ENCODE data around the gene KCNT1. TPM values are rescaled to one million over a fixed set of nuclear protein-coding genes. Genes with fewer than 3 reads are reported as not detected.

Gene KCNT1
- total RNA-seq, 2 experiments from 2014 or later = 0.11 to 0.22 TPM

GRCh38 chr9:135817951-135818717 lies 116.1 kb downstream of the KCNT1 start:
- no peak for TF ChIP-seq CTCF (IDR thresholded peaks at IDR 0.05)
- H3K4me1 ChIP-seq (ENCODE audit: insufficient read depth, low read length) = no peaks in the 10 kb centered on the region
- Mint-ChIP-seq H3K9me3 (no peaks in the 10 kb centered on the region), H3K4me3 (no peak overlapping the region), H3K36me3 (ENCODE audit: low read depth) (peaks cover 82% of the 10 kb centered on the region), H3K27ac (no peak overlapping the region), H3K27me3 (no peaks in the 10 kb centered on the region), H3K4me1 (ENCODE audit: low read depth) (no peaks in the 10 kb centered on the region)
- H3K9me3 ChIP-seq (ENCODE audit: control insufficient read depth in 1 of 2, insufficient read depth in 1 of 2, low read length in 2 of 2) = no peaks in the 10 kb centered on the region
- H3K4me3 ChIP-seq (ENCODE audit: low read length) = no peak overlapping the region
- POLR2A ChIA-PET = no interaction called here
- H3K27ac ChIP-seq (ENCODE audit: low read depth in 1 of 2, low read length in 2 of 2) = no peak overlapping the region
- DNase-seq (no peak), ATAC-seq (ENCODE audit: poor library complexity) (no peak)
- CTCF ChIA-PET = no interaction called here
- H3K27me3 ChIP-seq (ENCODE audit: control insufficient read depth in 1 of 2, insufficient read depth in 2 of 2, low read length in 2 of 2) = no peaks in the 10 kb centered on the region
- H3K36me3 ChIP-seq (ENCODE audit: insufficient read depth, low read length) = peaks cover 96% of the 10 kb centered on the region
- intact Hi-C loops (cut with DNase I, micrococcal nuclease) = no loop called here

GRCh38 chr9:135818718-135819475 lies 116.9 kb downstream of the KCNT1 start:
- Histone ChIP-seq H3K9me3 (ENCODE audit: control insufficient read depth in 1 of 2, insufficient read depth in 1 of 2, low read length in 2 of 2) (no peaks in the 10 kb centered on the region), H3K27ac (ENCODE audit: low read depth in 1 of 2, low read length in 2 of 2) (no peak overlapping the region), H3K4me3 (ENCODE audit: low read length) (no peak overlapping the region), H3K4me1 (ENCODE audit: insufficient read depth, low read length) (no peaks in the 10 kb centered on the region), H3K27me3 (ENCODE audit: control insufficient read depth in 1 of 2, insufficient read depth in 2 of 2, low read length in 2 of 2) (no peaks in the 10 kb centered on the region), H3K36me3 (ENCODE audit: insufficient read depth, low read length) (peaks cover 96% of the 10 kb centered on the region)
- TF ChIP-seq CTCF (IDR thresholded peaks at IDR 0.05) = no peak
- Mint-ChIP-seq H3K27me3 (no peaks in the 10 kb centered on the region), H3K36me3 (ENCODE audit: low read depth) (peaks cover 82% of the 10 kb centered on the region), H3K9me3 (no peaks in the 10 kb centered on the region), H3K27ac (no peak overlapping the region), H3K4me1 (ENCODE audit: low read depth) (no peaks in the 10 kb centered on the region), H3K4me3 (no peak overlapping the region)
- POLR2A ChIA-PET = no interaction called here
- ATAC-seq (ENCODE audit: poor library complexity) = no peak
- intact Hi-C loops (cut with DNase I, micrococcal nuclease) = no loop called here
- CTCF ChIA-PET = no interaction called here
- no peak for DNase-seq

- ATAC-seq (ENCODE audit: poor library complexity) (no peak), DNase-seq (no peak)
- TF ChIP-seq CTCF (IDR thresholded peaks at IDR 0.05) = no peak
- CTCF ChIA-PET = no interaction called here
- H3K27ac ChIP-seq (ENCODE audit: low read depth in 1 of 2, low read length in 2 of 2) = no peak overlapping the region
- H3K27me3 Mint-ChIP-seq = no peaks in the 10 kb centered on the region
- intact Hi-C loops (cut with DNase I, micrococcal nuclease) = no loop called here
- H3K36me3 ChIP-seq (ENCODE audit: insufficient read depth, low read length) = peaks cover 90% of the 10 kb centered on the region
- no peaks in the 10 kb centered on the region for H3K9me3 ChIP-seq (ENCODE audit: control insufficient read depth in 1 of 2, insufficient read depth in 1 of 2, low read length in 2 of 2)
- no peaks in the 10 kb centered on the region for H3K4me1 Mint-ChIP-seq (ENCODE audit: low read depth)
- H3K4me3 Mint-ChIP-seq = no peak overlapping the region
- H3K4me1 ChIP-seq (ENCODE audit: insufficient read depth, low read length) = no peaks in the 10 kb centered on the region
- peaks cover 80% of the 10 kb centered on the region for H3K36me3 Mint-ChIP-seq (ENCODE audit: low read depth)
- POLR2A ChIA-PET = no interaction called here
- no peak overlapping the region for H3K4me3 ChIP-seq (ENCODE audit: low read length)
- H3K27ac Mint-ChIP-seq = no peak overlapping the region
- no peaks in the 10 kb centered on the region for H3K27me3 ChIP-seq (ENCODE audit: control insufficient read depth in 1 of 2, insufficient read depth in 2 of 2, low read length in 2 of 2)
- H3K9me3 Mint-ChIP-seq = no peaks in the 10 kb centered on the region
These were observed 117.9 kb downstream of the KCNT1 start for GRCh38 chr9:135819905-135820304.

Data from CD4-positive, alpha-beta T cell (primary cell).